Ascending aorta (tissue), 2 donors: ENCODE measurements around the gene SCAMP3. TPM values are rescaled to one million over a fixed set of nuclear protein-coding genes. Genes with fewer than 3 reads are reported as not detected.
"Not testable (repeated sequence)": the region's sequence is repeated elsewhere in the genome, so short reads cannot be mapped to it uniquely, and the experiment has no call there.

Experiments used
- DNase-seq, 2 donors: peaks; one replicate each; pipeline ENCODE4 v3.0.0-alpha.2; 2019; ENCODE audit warnings: low spot score in 2 of 2
- H3K27ac ChIP-seq, 2 donors: fragments of 200-600 bp; sonication (generic); one replicate each; pipeline ENCODE4 v1.5.1; 2016 to 2017; ENCODE audit warnings: mild to moderate bottlenecking in 1 of 2
- H3K27me3 ChIP-seq: fragments of 200-600 bp; sonication (generic); one replicate; pipeline ENCODE4 v1.5.1; 2017
- H3K36me3 ChIP-seq, 2 donors: fragments of 200-600 bp; sonication (generic); one replicate each; pipeline ENCODE4 v1.5.1; 2016
- H3K4me1 ChIP-seq, 2 donors: fragments of 200-600 bp; sonication (generic); one replicate each; pipeline ENCODE4 v1.5.1; 2016 to 2017; ENCODE audit warnings: mild to moderate bottlenecking in 1 of 2
- H3K4me3 ChIP-seq, 2 donors: fragments of 200-600 bp; sonication (generic); one replicate each; pipeline ENCODE4 v1.5.1; 2016 to 2017; ENCODE audit warnings: mild to moderate bottlenecking in 1 of 2
- H3K9me3 ChIP-seq, 2 donors: fragments of 200-600 bp; sonication (generic); one replicate each; pipeline ENCODE4 v1.5.1; 2016
- intact Hi-C: fragments of 100-400 bp; cut with DNase I; formaldehyde crosslinking; loops from one replicate; pipeline ENCODE4 v1.15.1; 2023
- total RNA-seq: library from RNA; depleted of rRNA; stranded (reverse); fragments of >200 nt; gene quantifications from one replicate; pipeline ENCODE4 v1.1.0, GENCODE V29; 2016
- TF ChIP-seq, protein P1 (sequence below), 3 experiments: fragments of 200-600 bp in 2 of 3; fragments of 450-650 bp in 1 of 3; sonication (generic) in 2 of 3; IDR thresholded peaks; one replicate each; pipeline ENCODE4 v1.5.1; 2016 to 2019; ENCODE audit warnings: antibody characterized with exemption in 3 of 3, mild to moderate bottlenecking in 1 of 3, moderate library complexity in 1 of 3

Gene SCAMP3
- total RNA-seq, 1 donor from 2014 or later = 63.6 TPM

DNA sequence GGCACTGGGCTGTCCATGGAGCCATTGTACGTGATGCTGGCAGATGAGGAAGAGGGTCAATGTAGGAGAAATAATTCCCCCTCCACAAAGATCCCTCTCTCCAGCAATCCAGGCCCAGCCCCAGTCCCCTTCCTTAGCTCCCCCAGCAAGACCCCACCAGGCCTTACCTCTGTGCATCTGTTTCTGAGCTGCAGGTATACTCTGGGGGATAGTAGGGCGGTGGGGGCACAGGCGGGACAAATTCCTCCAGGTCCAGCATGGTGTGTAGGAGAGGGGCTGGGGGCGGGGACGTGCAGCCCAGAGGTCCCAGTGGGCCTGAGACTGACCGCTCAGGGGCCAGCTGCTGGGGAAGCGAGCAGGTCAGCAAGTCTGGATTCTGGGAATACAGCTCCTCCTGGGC, 10.6 kb downstream of the SCAMP3 start:
- TF ChIP-seq, protein P1, sequence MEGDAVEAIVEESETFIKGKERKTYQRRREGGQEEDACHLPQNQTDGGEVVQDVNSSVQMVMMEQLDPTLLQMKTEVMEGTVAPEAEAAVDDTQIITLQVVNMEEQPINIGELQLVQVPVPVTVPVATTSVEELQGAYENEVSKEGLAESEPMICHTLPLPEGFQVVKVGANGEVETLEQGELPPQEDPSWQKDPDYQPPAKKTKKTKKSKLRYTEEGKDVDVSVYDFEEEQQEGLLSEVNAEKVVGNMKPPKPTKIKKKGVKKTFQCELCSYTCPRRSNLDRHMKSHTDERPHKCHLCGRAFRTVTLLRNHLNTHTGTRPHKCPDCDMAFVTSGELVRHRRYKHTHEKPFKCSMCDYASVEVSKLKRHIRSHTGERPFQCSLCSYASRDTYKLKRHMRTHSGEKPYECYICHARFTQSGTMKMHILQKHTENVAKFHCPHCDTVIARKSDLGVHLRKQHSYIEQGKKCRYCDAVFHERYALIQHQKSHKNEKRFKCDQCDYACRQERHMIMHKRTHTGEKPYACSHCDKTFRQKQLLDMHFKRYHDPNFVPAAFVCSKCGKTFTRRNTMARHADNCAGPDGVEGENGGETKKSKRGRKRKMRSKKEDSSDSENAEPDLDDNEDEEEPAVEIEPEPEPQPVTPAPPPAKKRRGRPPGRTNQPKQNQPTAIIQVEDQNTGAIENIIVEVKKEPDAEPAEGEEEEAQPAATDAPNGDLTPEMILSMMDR (IDR thresholded peaks at IDR 0.05) = no peak

DNA sequence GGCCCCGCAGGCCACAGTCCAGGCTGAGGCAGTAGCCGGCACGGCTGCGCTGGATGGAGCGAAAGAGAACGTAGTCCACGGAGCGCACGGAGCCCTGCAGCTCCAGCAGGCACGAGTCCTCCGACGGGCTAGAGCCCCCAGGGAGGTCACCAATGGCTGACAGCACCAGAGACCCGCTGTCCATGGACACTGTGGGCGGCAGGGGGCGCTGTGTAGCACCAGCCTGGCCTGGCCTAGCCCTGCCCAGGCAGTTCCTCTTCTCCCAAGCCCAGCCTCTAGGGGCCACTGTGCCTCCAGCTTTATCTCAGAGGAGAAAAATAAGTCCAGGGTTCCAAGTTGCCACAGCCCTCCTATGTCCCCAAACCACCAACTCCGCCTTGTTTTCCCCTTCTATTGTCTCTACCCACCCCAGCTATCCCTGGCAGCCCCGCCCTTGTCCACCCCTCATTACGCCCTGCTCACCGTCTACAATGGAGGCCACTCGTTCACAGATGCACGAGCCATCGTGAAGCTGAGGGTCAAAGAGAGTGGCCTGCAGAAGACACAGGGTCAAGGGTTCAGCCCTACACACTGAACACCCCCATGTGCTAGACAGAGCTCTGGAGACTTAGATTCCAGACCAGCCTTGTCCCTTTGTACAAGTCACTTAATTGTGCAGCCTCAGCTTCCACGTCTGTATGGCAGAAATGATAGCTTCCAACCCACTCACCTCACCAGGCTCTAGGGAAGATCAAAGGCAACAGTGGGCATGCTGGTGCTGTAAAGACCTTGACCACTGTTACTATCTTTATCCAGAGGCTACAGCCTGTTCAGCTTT, 11.3 kb downstream of the SCAMP3 start:
- peak; percentile 55 to 96 for DNase-seq
- intact Hi-C loops = loop anchor here (1.0 kb wide), 4 partner anchors 22 to 341 kb away; partner anchors contain the start of genes CLK2 and FDPS
- Histone ChIP-seq H3K27me3 (no peaks in the 10 kb centered on the region), H3K36me3 (peaks cover 15 to 17% of the 10 kb centered on the region in 2 donors), H3K4me1 (peaks cover 16 to 21% of the 10 kb centered on the region in 2 donors), H3K4me3 (peak overlapping the region; percentile 37 to 42), H3K27ac (peak overlapping the region; percentile 19 to 39), H3K9me3 (no peaks in the 10 kb centered on the region)
- TF ChIP-seq, protein P1 (IDR thresholded peaks at IDR 0.05) = peak; percentile 99 to 100 (median 99)

More for the DNA sequence above, 10.6 kb downstream of the SCAMP3 start:
- Histone ChIP-seq H3K27me3 (no peaks in the 10 kb centered on the region), H3K36me3 (peaks cover 15 to 17% of the 10 kb centered on the region in 2 donors), H3K9me3 (no peaks in the 10 kb centered on the region), H3K27ac (no peak overlapping the region), H3K4me3 (no peak overlapping the region), H3K4me1 (peaks cover 16 to 27% of the 10 kb centered on the region in 2 donors)
- no peak for DNase-seq
- intact Hi-C loops = no loop called here

DNA sequence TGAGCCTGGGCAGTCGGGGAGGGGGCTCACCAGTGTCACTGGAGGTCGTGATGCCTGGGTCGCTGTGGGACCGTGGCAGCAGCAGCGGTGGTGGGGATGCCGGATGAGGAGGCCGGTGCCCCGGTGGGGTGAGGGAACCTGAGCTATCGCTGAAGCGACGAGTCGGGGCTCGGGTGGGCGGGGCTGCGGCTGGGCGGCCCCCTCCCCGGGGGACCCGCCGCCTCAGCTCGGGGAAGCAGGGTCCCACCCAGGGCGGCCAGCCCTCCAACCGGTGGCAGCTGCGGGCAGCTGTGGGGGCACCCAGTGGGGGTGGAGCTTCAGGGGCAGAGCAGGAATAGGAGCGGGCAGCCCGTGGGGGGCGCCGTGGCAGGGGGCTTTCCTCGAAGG, 11.9 kb downstream of the SCAMP3 start:
- intact Hi-C loops = loop anchor here (1.0 kb wide), 4 partner anchors 23 to 342 kb away; partner anchors contain the start of genes CLK2 and FDPS
- H3K36me3 ChIP-seq = peaks cover 15 to 17% of the 10 kb centered on the region in 2 donors
- no peaks in the 10 kb centered on the region for H3K9me3 ChIP-seq
- peak overlapping the region; percentile 37 to 42 for H3K4me3 ChIP-seq
- H3K4me1 ChIP-seq = peaks cover 16 to 23% of the 10 kb centered on the region in 2 donors
- TF ChIP-seq, protein P1 (IDR thresholded peaks at IDR 0.05) = no peak
- peak overlapping the region; percentile 14 to 39 for H3K27ac ChIP-seq
- DNase-seq = no peak
- no peaks in the 10 kb centered on the region for H3K27me3 ChIP-seq

DNA sequence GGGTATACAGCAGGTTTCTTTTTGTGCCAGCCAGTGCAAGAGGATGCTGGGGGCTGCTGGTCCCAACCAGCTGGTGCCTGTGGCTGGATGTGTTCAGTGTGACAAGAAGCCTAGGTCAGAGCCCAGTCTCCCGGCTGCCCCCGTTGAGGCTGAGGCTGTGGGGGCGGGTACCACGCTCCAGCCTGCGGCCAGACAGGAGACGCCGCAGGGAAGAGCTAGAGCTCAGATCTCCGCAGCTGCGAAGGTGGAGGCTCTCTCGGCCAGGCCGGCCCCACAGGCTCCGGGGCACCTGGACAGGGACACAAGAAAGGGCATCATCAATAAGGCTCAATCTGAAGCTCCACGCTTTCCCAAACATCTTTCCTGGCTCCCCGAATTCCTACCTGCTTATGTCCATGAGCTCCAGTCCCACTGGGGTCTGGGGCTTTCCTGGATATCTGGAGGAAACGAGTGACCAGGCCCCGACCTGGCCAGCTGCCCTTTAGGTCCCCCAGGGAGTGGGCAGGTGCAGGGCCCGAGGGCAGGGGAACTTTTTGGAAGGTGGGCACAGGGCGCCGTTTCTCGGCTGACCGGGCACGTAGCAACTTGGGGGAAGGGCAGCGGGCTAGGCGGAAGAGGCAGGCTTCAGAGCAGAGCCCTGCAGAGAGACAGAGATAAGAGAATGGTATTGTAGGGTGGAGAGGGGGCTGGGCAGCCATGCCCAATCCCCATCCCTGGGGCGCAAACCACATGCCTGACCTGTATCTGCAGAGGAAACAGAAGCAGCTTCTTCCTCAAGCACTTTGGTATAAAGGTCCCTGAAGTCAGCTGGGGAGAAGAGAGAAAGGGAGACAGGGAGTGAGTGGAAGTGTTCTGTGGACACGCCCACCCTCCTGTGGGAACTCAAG, 14.2 kb downstream of the SCAMP3 start:
- H3K27me3 ChIP-seq = no peaks in the 10 kb centered on the region
- H3K9me3 ChIP-seq = no peaks in the 10 kb centered on the region
- H3K4me3 ChIP-seq = no peak overlapping the region
- intact Hi-C loops = no loop called here
- no peak for DNase-seq
- H3K4me1 ChIP-seq = peaks cover 5 to 23% of the 10 kb centered on the region in 2 donors
- no peak overlapping the region for H3K27ac ChIP-seq
- TF ChIP-seq, protein P1 (IDR thresholded peaks at IDR 0.05) = no peak
- H3K36me3 ChIP-seq = peaks cover 15 to 17% of the 10 kb centered on the region in 2 donors

DNA sequence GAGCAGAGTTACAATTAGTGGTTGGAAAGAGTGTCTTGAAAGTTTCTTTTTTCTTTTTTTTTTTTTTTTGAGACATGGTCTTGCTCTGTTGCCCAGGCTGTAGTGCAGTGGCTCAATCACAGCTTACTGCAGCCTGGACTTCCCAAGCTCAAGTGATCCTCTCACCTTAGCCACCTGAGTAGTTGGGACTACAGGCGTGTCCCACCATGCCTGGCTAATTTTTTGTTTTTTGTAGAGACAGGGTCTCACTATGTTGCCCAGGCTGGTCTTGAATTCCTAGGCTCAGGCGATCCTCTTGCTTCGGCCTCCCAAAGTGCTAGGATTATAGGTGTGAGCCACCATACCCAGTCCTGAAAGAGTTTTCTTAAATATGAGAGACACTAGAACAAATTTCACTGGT, 15.4 kb downstream of the SCAMP3 start:
- H3K27ac ChIP-seq, H3K27me3 ChIP-seq, DNase-seq, intact Hi-C loops, H3K9me3 ChIP-seq, H3K4me3 ChIP-seq: not testable (repeated sequence)
- H3K4me1 ChIP-seq = peaks cover 5 to 28% of the 10 kb centered on the region in 2 donors
- H3K36me3 ChIP-seq = peaks cover 15 to 17% of the 10 kb centered on the region in 2 donors
